Gastroesophageal sphincter (tissue), 4 donors: ENCODE measurements around the gene DNAJC11. TPM values are rescaled to one million over a fixed set of nuclear protein-coding genes. Genes with fewer than 3 reads are reported as not detected.

Experiments
- ATAC-seq: fragments of 150-250 bp; one replicate; pipeline ENCODE4 v1.9.1; 2016; ENCODE audit warnings: mild to moderate bottlenecking, moderate library complexity
- H3K27ac ChIP-seq, 4 donors: fragments of 200-600 bp; sonication (generic) in 3 of 4; 1 replicate in 3 of 4; 2 replicates in 1 of 4; pipeline ENCODE4 v1.5.1; 2016 to 2019
- H3K27me3 ChIP-seq: fragments of 200-600 bp; sonication (generic); one replicate; pipeline ENCODE4 v1.5.1; 2019
- H3K36me3 ChIP-seq, 2 donors: fragments of 200-600 bp; sonication (generic); one replicate each; pipeline ENCODE4 v1.5.1; 2019; ENCODE audit warnings: control low read depth in 1 of 2
- H3K4me1 ChIP-seq, 3 donors: fragments of 200-600 bp; sonication (generic); 1 replicate in 2 of 3; 2 replicates in 1 of 3; pipeline ENCODE4 v1.5.1; 2016 to 2019; ENCODE audit warnings: control low read depth in 2 of 3
- H3K4me3 ChIP-seq, 2 donors: fragments of 200-600 bp; sonication (generic); one replicate each; pipeline ENCODE4 v1.5.1; 2019; ENCODE audit warnings: mild to moderate bottlenecking in 1 of 2, moderate library complexity in 1 of 2
- H3K9me3 ChIP-seq, 3 donors: fragments of 200-600 bp; sonication (generic); one replicate each; pipeline ENCODE4 v1.5.1; 2017 to 2019; ENCODE audit warnings: control low read depth in 2 of 3
- CTCF ChIP-seq, 4 experiments: fragments of 200-600 bp in 2 of 4; fragments of 450-650 bp in 2 of 4; sonication (generic) in 1 of 4; IDR thresholded peaks; one replicate each; pipeline ENCODE4 v1.5.1; 2017 to 2019; ENCODE audit warnings: antibody characterized with exemption in 4 of 4, mild to moderate bottlenecking in 2 of 4, moderate library complexity in 2 of 4
- EP300 ChIP-seq: sonication (generic); formaldehyde crosslinking; IDR thresholded peaks from one replicate; pipeline ENCODE4 v1.6.1; 2017; ENCODE audit warnings: antibody characterized with exemption, mild to moderate bottlenecking
- POLR2A ChIP-seq, 2 donors: fragments of 450-650 bp; IDR thresholded peaks; one replicate each; pipeline ENCODE4 v1.6.1; 2017; ENCODE audit warnings: antibody characterized with exemption in 2 of 2, mild to moderate bottlenecking in 2 of 2, moderate library complexity in 1 of 2
- POLR2AphosphoS5 ChIP-seq: sonication (generic); formaldehyde crosslinking; IDR thresholded peaks from one replicate; pipeline ENCODE4 v1.6.1; 2017; ENCODE audit warnings: antibody characterized with exemption
- WGBS, 2 donors: methylation state at CpG; one replicate each; pipeline ENCODE4 v1.1.5; 2018; ENCODE audit warnings: low coverage in 1 of 2; 5-methylcytosine and 5-hydroxymethylcytosine counted together
- total RNA-seq, 4 donors: library from RNA; depleted of rRNA; stranded (reverse); fragments of >200 nt; gene quantifications; one replicate each; pipeline ENCODE4 v1.1.0, GENCODE V29; 2016

Gene DNAJC11
- total RNA-seq, 4 donors from 2014 or later: 20.9 to 51.7 (median 30.8) TPM

GRCh38 chr1:6585081-6585722 lies 116.4 kb downstream of the DNAJC11 start:
- Histone ChIP-seq H3K9me3 (no peaks in the 10 kb centered on the region), H3K27me3 (no peaks in the 10 kb centered on the region), H3K4me3 (no peak overlapping the region), H3K27ac (peak overlapping the region in 1 of 4 donors; percentile 59), H3K36me3 (peaks cover 0 to 43% of the 10 kb centered on the region in 2 donors), H3K4me1 (peaks cover 0 to 73% (median 28%) of the 10 kb centered on the region in 3 donors)
- no peak for TF ChIP-seq POLR2AphosphoS5
- no peak for TF ChIP-seq CTCF (IDR thresholded peaks at IDR 0.05)
- no peak for TF ChIP-seq POLR2A (IDR thresholded peaks at IDR 0.05)
- TF ChIP-seq EP300: no peak
- WGBS, 2 donors: 78 to 85% methylated on average over 5 to 9 of the region's 12 CpGs
- ATAC-seq: no peak

Other genes with a start within 250 kb of the DNAJC11 start
- 10 to 100 TPM in 2 of 4 donors, 1 to 10 TPM in 2; 4.2 to 11.2 (median 8.8) TPM for gene TNFRSF25, start 235.6 kb downstream of the DNAJC11 start, total RNA-seq
- 10 to 100 TPM in 3 of 4 donors, 1 to 10 TPM in 1; 8.6 to 14.0 (median 11.4) TPM for gene PLEKHG5, start 210.1 kb downstream of the DNAJC11 start, total RNA-seq
- gene NOL9, start 147.3 kb downstream of the DNAJC11 start, total RNA-seq: 10 to 100 TPM; 21.2 to 32.2 (median 25.7) TPM
- not detected for gene TAS1R1, start 146.5 kb downstream of the DNAJC11 start, total RNA-seq
- gene ZBTB48, start 121.8 kb downstream of the DNAJC11 start, total RNA-seq: 10 to 100 TPM; 12.7 to 17.7 (median 14.1) TPM
- 100 to 1,000 TPM in 2 of 4 donors, 10 to 100 TPM in 2; 83.6 to 131 (median 101) TPM for gene KLHL21, start 98.9 kb downstream of the DNAJC11 start, total RNA-seq
- gene PHF13, start 88.1 kb downstream of the DNAJC11 start, total RNA-seq: 10 to 100 TPM; 19.8 to 22.8 (median 20.5) TPM
- 10 to 100 TPM; 16.3 to 36.9 (median 27.7) TPM for gene THAP3, start 76.9 kb downstream of the DNAJC11 start, total RNA-seq
- 100 to 1,000 TPM in 3 of 4 donors, 10 to 100 TPM in 1; 86.3 to 170 (median 132) TPM for gene CAMTA1, start 83.6 kb upstream of the DNAJC11 start, total RNA-seq